ENCODE results near the gene AATF. TPM values are rescaled to one million over a fixed set of nuclear protein-coding genes. Genes with fewer than 3 reads are reported as not detected.

Gene AATF
- total RNA-seq, 1 donor from 2014 or later, result 48.0 TPM

DNA sequence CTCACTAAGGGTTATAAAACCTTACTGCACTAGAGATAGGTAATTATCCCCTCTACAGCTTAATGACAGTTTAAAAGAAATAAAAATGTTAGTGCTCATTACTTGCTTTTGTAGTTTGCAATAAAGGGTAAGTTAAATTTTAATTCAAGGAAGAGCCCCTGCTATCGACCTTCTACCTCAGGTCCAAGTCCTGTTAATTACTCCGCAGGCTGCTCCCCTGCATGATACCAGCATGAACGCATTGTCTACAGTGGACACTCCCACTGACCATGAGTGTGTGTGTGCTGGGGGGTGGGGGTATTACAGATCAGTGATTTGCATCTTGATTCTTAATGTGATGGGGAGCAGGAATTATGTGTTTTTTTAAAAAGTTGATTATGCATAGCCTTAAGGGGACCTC is 103.1 kb downstream of the AATF start:
- Mint-ChIP-seq H3K27me3 (no peaks in the 10 kb centered on the region), H3K9me3 (no peaks in the 10 kb centered on the region), H3K27ac (no peak overlapping the region), H3K36me3 (peaks cover 17% of the 10 kb centered on the region), H3K4me3 (no peak overlapping the region), H3K4me1 (ENCODE audit: unreplicated experiment) (peaks cover 16% of the 10 kb centered on the region)
- TF ChIP-seq, protein P1, sequence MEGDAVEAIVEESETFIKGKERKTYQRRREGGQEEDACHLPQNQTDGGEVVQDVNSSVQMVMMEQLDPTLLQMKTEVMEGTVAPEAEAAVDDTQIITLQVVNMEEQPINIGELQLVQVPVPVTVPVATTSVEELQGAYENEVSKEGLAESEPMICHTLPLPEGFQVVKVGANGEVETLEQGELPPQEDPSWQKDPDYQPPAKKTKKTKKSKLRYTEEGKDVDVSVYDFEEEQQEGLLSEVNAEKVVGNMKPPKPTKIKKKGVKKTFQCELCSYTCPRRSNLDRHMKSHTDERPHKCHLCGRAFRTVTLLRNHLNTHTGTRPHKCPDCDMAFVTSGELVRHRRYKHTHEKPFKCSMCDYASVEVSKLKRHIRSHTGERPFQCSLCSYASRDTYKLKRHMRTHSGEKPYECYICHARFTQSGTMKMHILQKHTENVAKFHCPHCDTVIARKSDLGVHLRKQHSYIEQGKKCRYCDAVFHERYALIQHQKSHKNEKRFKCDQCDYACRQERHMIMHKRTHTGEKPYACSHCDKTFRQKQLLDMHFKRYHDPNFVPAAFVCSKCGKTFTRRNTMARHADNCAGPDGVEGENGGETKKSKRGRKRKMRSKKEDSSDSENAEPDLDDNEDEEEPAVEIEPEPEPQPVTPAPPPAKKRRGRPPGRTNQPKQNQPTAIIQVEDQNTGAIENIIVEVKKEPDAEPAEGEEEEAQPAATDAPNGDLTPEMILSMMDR (conservative IDR thresholded peaks at IDR 0.05), result no peak
- DNase-seq (ENCODE audit: extremely low spot score, unreplicated experiment), result no peak

GRCh38 chr17:37052450-37052849 is 103.7 kb downstream of the AATF start:
- peaks cover 19% of the 10 kb centered on the region for H3K36me3 Mint-ChIP-seq
- TF ChIP-seq, protein P1 (conservative IDR thresholded peaks at IDR 0.05), result no peak
- H3K4me1 Mint-ChIP-seq (ENCODE audit: unreplicated experiment), result peaks cover 15% of the 10 kb centered on the region
- H3K27me3 Mint-ChIP-seq, result no peaks in the 10 kb centered on the region
- no peak for DNase-seq (ENCODE audit: extremely low spot score, unreplicated experiment)
- no peak overlapping the region for H3K27ac Mint-ChIP-seq
- no peak overlapping the region for H3K4me3 Mint-ChIP-seq
- no peaks in the 10 kb centered on the region for H3K9me3 Mint-ChIP-seq

DNA sequence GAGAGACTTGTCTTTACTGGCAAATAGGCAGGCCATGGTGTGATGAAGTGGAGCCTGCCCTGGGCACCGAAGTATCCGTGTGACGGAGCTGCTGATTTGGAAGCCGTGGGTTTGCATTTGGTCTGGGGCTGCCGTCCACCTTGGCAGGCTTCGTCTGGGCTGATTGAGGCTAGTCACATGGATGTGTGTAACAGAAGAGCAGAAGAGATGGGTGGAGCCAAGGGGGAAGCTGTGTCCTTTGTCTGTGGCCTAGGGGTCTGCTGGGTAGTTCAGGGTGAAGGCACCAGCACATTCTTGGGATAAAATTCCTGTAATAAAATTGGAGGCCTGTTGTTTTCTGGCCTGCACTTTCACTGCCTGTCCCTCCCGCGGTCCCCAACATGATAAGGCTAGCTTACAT is 106.1 kb downstream of the AATF start:
- H3K4me3 Mint-ChIP-seq, result no peak overlapping the region
- TF ChIP-seq, protein P1 (conservative IDR thresholded peaks at IDR 0.05), result no peak
- no peak overlapping the region for H3K27ac Mint-ChIP-seq
- peaks cover 19% of the 10 kb centered on the region for H3K36me3 Mint-ChIP-seq
- H3K27me3 Mint-ChIP-seq, result no peaks in the 10 kb centered on the region
- DNase-seq (ENCODE audit: extremely low spot score, unreplicated experiment), result no peak
- peaks cover 10% of the 10 kb centered on the region for H3K4me1 Mint-ChIP-seq (ENCODE audit: unreplicated experiment)
- H3K9me3 Mint-ChIP-seq, result no peaks in the 10 kb centered on the region

- no peak for DNase-seq (ENCODE audit: extremely low spot score, unreplicated experiment)
- H3K36me3 Mint-ChIP-seq, result peaks cover 19% of the 10 kb centered on the region
- TF ChIP-seq, protein P1 (conservative IDR thresholded peaks at IDR 0.05), result no peak
- H3K4me3 Mint-ChIP-seq, result no peak overlapping the region
- no peaks in the 10 kb centered on the region for H3K9me3 Mint-ChIP-seq
- no peaks in the 10 kb centered on the region for H3K27me3 Mint-ChIP-seq
- H3K4me1 Mint-ChIP-seq (ENCODE audit: unreplicated experiment), result peaks cover 21% of the 10 kb centered on the region
- no peak overlapping the region for H3K27ac Mint-ChIP-seq
Measured at GRCh38 chr17:37056622-37057021, 107.9 kb downstream of the AATF start.

- peaks cover 15% of the 10 kb centered on the region for H3K36me3 Mint-ChIP-seq
- peaks cover 4% of the 10 kb centered on the region for H3K27me3 Mint-ChIP-seq
- no peak overlapping the region for H3K27ac Mint-ChIP-seq
- no peak for DNase-seq (ENCODE audit: extremely low spot score, unreplicated experiment)
- H3K4me3 Mint-ChIP-seq, result no peak overlapping the region
- H3K9me3 Mint-ChIP-seq, result no peaks in the 10 kb centered on the region
- peaks cover 20% of the 10 kb centered on the region for H3K4me1 Mint-ChIP-seq (ENCODE audit: unreplicated experiment)
- TF ChIP-seq, protein P1 (conservative IDR thresholded peaks at IDR 0.05), result no peak
Measured at GRCh38 chr17:37059493-37059892, 110.7 kb downstream of the AATF start.

DNA sequence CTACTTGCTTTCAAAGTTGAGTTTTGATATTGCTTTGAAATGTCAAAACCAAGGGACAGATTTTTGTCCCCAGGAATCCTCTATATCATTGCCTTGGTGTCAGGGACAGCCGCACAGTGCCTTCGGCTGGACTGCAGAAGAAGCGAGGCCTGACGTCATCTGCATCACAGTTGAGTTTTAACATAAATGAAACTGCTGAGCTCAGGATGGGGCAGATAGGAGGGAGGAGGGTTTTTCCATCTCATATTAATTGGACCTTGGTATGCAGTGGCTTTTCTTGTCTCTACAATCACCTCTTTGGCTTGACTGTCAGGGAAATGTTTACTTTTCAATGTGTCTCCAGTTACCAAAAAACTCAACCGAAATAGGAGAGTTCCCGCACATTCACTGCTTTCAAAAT is 111.3 kb downstream of the AATF start:
- H3K27me3 Mint-ChIP-seq, result peaks cover 7% of the 10 kb centered on the region
- TF ChIP-seq, protein P1 (conservative IDR thresholded peaks at IDR 0.05), result no peak
- peaks cover 17% of the 10 kb centered on the region for H3K4me1 Mint-ChIP-seq (ENCODE audit: unreplicated experiment)
- H3K36me3 Mint-ChIP-seq, result peaks cover 10% of the 10 kb centered on the region
- no peak overlapping the region for H3K27ac Mint-ChIP-seq
- no peaks in the 10 kb centered on the region for H3K9me3 Mint-ChIP-seq
- no peak overlapping the region for H3K4me3 Mint-ChIP-seq
- DNase-seq (ENCODE audit: extremely low spot score, unreplicated experiment), result no peak
